DLD1 (cell line): ENCODE data around the gene IDH1.
"Not testable (repeated sequence)": the region's sequence is repeated elsewhere in the genome, so short reads cannot be mapped to it uniquely, and the experiment has no call there.

Source experiments
- in situ Hi-C: cut with HindIII; loops from 2 replicates; pipeline ENCODE4 v1.10.0; 2017; ENCODE audit warnings: low sequenced_read_pairs

IDH1 gene

DNA sequence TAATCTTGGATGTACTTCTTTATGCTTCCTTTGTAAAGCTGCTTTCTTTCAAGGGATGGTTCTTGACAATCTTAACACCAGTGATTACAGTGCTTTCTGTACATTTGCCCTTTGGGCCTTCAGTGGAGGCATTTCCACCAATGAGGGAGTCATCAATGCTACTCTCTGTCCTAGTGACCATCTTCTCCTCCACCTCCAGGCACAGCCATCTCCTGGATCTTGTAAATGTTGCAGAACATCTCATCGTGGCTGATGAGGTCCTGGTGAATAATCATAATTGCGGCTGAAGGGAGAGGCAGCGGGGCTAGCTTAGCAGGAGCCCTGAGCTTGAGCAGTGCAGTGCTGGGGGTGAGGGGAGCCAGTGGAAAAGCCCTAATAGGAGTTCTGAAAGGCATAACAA is 32.5 kb downstream of the IDH1 start:
- in situ Hi-C loops, result no loop called here

DNA sequence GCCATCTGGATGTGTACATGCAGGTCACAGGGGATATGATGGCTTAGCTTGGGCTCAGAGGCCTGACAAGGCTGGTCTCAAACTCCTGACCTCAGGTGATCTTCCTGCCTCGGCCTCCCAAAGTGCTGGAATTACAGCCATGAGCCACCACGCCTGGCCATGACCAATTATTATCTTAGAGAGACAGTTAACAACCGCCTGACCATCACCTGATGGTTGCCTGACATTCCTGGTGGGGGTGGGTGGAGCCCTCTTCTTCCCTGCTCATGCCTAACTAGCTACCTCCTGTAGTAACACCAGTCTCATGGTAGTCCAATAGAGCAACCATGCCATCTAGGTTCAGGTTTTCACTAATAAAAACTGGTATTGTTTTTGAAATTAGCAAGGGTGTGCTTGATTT is 33.0 kb downstream of the IDH1 start:
- in situ Hi-C loops, result not testable (repeated sequence)

DNA sequence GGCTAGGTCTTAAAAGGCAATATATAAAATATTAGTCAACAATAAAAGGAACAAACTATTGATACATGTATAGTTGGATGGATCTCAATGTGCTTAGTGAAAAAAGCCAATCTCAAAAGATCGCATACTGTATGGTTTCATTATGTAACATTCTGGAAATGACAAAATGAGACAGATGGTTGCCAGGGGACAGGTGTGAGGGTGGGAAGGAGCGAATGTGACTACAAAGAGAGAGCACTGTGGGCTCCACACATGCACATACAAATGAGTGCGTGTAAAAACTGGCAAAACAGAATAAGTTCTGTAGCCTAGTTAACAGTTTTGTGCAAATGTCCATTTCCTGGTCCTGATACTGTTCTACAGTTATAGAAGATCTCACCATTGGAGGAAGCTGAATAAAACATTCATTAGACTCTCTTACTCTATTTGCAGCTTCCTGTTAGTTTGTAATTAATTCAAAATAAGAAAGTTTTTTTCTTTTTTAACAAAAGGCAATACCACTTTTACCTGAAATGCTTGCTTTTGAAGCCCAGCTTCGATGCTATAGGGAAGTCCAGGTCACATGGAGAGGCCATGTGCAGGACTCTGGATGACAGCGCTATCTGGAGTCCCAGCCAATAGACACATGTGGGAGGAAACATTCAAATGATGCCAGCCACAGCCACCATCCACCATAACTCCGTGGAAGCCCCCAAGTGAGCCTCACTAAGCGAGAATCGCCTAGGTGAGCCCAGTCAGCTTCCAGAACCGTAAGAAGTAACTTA is 44.0 kb downstream of the IDH1 start:
- in situ Hi-C loops, result no loop called here

DNA sequence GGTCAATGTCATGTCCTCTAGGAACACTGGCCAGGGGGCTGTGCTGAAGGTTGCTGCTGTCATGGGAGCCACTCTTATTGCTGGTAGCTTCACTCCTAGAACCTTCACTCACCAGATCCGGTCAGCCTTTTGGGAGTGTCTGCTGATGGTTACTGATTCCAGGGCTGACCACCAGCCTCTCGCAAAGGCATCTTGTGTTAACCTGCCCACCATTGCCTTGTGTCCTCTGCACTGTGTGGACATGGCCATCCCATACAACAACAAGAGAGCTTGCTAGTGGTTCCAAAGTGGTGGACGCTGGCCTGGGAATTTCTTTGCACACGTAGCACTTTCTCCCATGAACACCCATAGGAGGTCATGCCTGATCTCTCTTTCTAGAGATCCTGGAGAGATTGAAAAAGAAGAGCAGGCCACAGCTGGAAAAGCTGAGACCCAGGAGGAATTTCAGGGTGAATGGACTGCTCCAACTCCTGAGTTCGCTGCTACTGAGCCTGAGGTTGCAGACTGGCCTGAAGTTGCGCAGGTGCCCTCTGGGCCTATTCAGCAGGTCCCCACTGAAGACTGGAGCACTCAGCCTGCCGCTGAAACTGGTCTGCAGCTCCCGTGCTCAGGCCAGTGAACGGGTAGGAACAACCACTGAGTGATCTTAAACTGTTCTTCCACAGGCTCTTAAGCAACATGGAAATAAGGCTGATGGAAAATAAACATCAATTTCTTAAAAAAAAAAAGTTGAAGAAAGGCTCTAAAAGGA is 46.4 kb downstream of the IDH1 start:
- in situ Hi-C loops, result no loop called here

DNA sequence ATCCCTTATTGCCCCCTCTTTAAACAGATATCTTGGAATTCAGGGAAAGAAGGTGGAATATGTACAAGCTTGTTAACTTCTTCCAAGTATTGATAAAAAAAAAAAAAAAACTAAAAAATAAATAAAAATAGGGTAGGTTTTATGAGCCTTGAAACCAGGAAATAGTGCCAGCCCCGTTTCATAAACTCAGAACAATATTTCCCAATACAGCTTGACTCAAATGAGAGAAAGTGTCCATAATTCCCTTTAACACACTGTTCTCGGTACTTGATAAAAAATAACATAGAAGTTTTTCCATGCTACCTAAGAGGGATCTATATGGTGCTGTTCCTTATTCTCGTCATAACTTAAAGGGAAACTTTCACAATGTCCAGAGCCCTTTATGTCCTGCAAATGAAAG is 47.1 kb downstream of the IDH1 start:
- in situ Hi-C loops, result no loop called here

DNA sequence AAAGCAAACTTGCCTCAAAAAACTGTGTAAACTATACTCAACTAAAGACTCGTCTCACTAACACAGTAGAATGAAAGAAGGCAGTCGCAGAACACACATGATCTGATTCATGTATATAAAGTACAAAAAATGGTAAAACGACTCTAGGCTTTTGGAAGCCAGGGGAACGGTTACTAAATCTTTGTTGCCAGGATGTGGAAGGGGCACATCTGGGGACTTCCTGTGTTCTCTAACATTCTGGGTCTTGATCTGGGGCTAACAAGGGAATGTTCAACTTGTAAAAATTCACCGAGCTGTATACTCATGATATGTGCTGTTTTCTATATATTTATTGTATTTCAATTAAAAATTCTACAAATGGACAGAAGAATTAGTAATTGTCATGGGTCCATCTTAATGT is 50.7 kb downstream of the IDH1 start:
- in situ Hi-C loops, result no loop called here

DNA sequence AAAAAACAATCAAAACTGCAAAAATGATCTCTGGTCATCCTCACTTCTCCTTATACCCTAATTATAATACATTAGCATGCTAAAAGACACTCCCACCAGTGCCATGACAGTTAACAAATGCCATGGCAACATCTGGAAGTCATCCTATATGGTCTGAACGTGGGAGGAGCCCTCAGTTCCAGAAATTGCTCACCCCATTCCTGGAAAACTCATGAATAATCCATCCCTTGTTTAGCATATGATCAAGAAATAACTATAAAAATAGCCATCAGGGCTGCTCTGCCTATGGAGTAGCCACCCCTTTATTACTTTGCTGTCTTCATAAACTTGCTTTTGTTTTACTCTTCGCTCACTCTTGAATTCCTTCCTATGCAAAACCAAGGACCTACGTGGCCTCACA is 59.3 kb downstream of the IDH1 start:
- in situ Hi-C loops, result no loop called here

DNA sequence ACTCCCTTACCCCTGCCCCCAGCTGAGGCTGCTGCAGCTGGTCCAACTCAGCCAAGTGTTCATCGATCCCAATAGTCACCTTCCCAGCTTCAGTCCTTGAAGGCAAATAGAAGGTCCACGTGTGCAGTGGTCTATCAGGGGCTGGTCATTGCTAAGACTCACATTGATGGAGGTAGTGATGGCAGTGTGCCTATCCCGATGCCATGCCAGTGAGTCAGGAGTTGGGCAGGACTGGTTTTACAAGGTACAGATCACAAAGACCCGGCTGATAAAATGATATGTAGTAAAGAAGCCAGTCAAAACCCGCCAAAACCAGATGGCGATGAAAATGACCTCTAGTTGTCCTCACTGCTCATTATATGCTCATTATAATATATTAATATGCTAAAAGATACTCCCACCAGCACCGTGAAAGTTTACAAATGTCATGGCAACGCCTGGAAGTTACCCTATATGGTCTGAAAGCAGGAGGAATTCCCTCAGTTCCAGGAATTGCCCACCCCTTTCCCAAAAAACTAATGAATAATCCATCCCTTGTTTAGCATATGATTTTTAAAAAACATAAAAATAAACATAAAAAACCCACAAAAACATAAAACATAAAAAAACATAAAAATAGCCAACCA is 62.1 kb downstream of the IDH1 start:
- in situ Hi-C loops, result no loop called here

DNA sequence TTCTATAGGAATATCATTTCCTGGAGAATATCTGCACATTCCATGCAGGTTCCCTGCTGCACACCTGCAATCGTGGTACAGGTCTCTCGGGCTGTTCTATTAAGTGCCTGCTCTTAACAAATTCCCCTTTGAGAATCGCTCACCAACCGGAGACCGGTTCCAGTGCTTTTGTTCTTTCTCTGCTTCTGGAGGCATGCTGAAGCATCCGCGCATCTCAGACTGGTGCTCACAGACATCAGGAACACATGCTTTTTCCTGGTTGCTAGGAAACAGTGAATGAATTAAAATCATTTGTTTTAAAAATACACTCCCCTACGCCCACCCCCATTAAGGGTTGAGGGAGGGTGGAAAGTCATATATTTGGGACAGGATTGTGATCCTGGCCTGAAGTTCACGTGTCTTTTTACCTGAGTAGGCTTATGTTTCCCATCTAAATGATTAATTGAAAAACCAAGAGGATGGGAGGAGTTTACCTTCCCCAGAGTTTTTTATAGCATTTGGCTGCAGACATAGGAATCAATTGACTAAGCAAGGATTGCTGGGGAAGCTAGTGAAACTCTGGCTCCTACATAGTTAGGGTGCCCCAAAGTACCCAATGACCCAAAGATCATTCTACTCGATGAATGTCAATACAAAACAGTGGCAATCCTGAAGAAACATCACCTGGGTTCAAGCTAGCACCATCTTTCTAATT is 64.9 kb downstream of the IDH1 start, which contains the start of gene C2orf80:
Gene C2orf80 (minus strand): TSS at position 221 of the 694 bp plus-strand sequence. CDS start 3,044 bp downstream, outside the sequence.
- in situ Hi-C loops, result no loop called here

DNA sequence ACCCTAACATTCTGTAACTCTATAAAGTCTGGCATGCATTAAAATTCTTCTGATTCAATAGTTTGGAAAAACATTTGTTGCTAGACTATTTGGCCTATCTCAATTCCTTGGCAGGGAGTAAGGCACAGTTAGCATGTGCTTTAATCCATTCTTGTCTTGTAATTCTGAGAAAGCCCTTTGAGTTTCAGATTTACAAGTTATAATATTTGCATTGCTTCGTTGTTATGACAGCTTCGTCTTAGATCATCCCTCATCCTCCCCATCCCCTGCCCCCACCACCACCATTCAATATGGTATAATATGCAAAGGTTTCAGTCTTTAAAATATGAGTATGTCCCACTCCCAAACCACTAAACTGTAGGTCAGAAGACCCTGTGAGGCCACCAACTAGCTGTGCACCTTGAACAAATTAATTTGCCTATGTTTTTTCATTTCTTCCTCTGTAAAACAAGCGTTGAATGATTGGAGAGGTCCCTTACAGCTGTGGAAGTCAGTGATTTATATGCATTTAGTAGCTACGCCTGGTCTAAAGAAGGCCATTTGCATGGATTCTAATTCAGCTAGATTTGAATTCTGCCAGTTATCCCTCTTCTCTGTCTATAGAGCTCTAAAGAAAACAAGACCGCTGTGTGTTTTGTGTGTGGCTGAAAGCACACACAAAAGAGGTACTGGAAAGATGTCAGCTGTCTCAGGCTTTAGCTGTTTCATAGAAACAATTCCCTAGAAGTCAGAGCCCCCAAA is 65.6 kb downstream of the IDH1 start:
- in situ Hi-C loops, result no loop called here

DNA sequence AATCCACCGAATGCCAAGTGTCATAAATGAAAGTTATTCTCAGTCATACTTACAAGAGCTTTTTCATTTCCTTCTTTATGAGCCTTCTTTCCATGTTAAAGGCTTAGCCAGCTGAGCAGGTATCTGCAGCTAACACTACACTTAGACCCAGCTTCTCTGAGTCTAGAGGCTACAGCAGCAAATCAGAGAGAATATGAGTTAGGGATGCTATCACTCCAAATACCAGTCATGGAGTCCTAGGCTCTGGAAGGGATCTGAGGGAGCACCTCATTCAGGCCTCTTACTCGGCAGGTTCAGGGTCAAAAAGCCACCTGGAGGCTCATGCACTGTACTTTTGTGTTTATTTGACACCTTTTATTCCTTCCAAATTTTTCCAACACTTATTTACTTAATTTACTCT is 68.0 kb downstream of the IDH1 start:
- in situ Hi-C loops, result no loop called here

DNA sequence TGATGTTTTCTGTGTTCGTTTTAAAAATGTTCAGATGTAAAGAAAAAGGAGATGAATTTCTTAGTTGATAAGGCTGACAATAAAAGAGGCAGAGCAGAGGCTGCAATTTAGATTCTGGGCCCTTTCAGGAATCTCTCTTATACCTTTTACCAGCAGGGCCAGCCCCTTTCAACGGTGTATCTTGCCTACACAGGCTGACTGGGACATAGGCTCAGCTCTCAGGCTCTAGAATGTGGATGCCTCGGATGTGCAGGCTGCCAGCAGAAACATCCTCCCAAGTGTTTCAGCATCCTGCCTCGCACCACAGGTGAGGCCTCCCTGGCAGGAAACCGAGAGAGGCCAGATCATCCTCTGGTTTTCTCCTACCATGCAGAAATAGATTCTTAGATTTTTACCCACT is 68.4 kb downstream of the IDH1 start:
- in situ Hi-C loops, result no loop called here
